IPS DF 19.7 (cell line): ENCODE data around the gene FBXO2.
"Not testable (repeated sequence)": the region's sequence is repeated elsewhere in the genome, so short reads cannot be mapped to it uniquely, and the experiment has no call there.

Experiments
- DNase-seq: peaks from one replicate; pipeline ENCODE4 v3.0.0-alpha.2; 2013; ENCODE audit warnings: low read depth, low spot score

Gene FBXO2

GRCh38 chr1:11653101-11653860 is 948 bp downstream of the FBXO2 start:
- DNase-seq: no peak

- DNase-seq: no peak
These were observed 1.9 kb downstream of the FBXO2 start for GRCh38 chr1:11652203-11652780.

- DNase-seq: no peak
These were observed 3.2 kb downstream of the FBXO2 start for GRCh38 chr1:11651017-11651416.

- DNase-seq: no peak
These were observed 3.8 kb downstream of the FBXO2 start for GRCh38 chr1:11650331-11650991.

- no peak for DNase-seq
These were observed 4.5 kb downstream of the FBXO2 start for GRCh38 chr1:11649624-11650330.

GRCh38 chr1:11649237-11649623 is 5.0 kb downstream of the FBXO2 start:
- no peak for DNase-seq

- DNase-seq: no peak
These were observed 5.5 kb downstream of the FBXO2 start for GRCh38 chr1:11648732-11649158.

GRCh38 chr1:11648039-11648438 is 6.2 kb downstream of the FBXO2 start:
- DNase-seq: no peak

GRCh38 chr1:11647333-11647732 is 6.9 kb downstream of the FBXO2 start:
- DNase-seq: no peak

- no peak for DNase-seq
These were observed 7.9 kb downstream of the FBXO2 start for GRCh38 chr1:11646317-11646716.

- no peak for DNase-seq
These were observed 8.5 kb downstream of the FBXO2 start for GRCh38 chr1:11645670-11646265.

GRCh38 chr1:11645270-11645669 is 9.0 kb downstream of the FBXO2 start:
- DNase-seq: no peak

GRCh38 chr1:11643782-11644181 is 10.4 kb downstream of the FBXO2 start:
- no peak for DNase-seq

- not testable (repeated sequence) for DNase-seq
These were observed 11.7 kb downstream of the FBXO2 start for GRCh38 chr1:11642418-11643017.

GRCh38 chr1:11641776-11642305 is 12.4 kb downstream of the FBXO2 start:
- DNase-seq: no peak

GRCh38 chr1:11640944-11641343 is 13.3 kb downstream of the FBXO2 start:
- DNase-seq: no peak

- DNase-seq: no peak
These were observed 14.1 kb downstream of the FBXO2 start for GRCh38 chr1:11640101-11640500.

- DNase-seq: no peak
These were observed 14.9 kb downstream of the FBXO2 start for GRCh38 chr1:11639372-11639771.

GRCh38 chr1:11638121-11638520 is 16.1 kb downstream of the FBXO2 start:
- DNase-seq: no peak

- DNase-seq: no peak
These were observed 19.6 kb downstream of the FBXO2 start for GRCh38 chr1:11634365-11635192.
